Thyroid gland (tissue), 4 donors: ENCODE data around the gene HES3.

Experiments used
- POLR2A ChIP-seq, 2 donors: fragments of 450-650 bp; IDR thresholded peaks; one replicate each; pipeline ENCODE4 v1.6.1; 2017; ENCODE audit warnings: antibody characterized with exemption in 2 of 2, mild to moderate bottlenecking in 2 of 2, moderate library complexity in 1 of 2
- TF ChIP-seq, protein P1 (sequence below), 6 experiments: fragments of 200-600 bp in 3 of 6; fragments of 450-650 bp in 3 of 6; sonication (generic) in 3 of 6; IDR thresholded peaks; one replicate each; pipeline ENCODE4 v1.5.1; 2016 to 2019; ENCODE audit warnings: antibody characterized with exemption in 6 of 6, mild to moderate bottlenecking in 2 of 6, inconsistent platforms in 1 of 6, moderate library complexity in 1 of 6

DNA sequence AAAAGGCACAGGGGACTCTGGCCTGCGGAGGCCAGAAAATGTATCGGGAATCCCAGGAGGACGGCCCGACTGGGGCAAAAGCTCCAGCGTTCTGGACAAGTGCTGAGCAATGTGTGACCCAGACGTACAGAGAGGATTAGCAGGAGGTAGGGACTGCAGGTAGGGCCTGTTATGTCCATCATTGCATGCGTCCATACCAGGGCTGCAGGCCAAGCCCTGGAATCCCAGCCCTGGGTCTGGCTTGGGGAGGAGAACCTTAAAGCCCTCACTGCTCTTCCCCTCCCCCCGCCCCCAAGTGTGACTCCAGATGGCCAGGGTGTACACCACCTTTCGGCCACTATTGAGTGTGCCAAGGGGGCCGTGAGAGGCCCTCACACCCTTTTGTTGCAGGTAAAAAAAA, 36.1 kb upstream of the HES3 start:
- TF ChIP-seq, protein P1, sequence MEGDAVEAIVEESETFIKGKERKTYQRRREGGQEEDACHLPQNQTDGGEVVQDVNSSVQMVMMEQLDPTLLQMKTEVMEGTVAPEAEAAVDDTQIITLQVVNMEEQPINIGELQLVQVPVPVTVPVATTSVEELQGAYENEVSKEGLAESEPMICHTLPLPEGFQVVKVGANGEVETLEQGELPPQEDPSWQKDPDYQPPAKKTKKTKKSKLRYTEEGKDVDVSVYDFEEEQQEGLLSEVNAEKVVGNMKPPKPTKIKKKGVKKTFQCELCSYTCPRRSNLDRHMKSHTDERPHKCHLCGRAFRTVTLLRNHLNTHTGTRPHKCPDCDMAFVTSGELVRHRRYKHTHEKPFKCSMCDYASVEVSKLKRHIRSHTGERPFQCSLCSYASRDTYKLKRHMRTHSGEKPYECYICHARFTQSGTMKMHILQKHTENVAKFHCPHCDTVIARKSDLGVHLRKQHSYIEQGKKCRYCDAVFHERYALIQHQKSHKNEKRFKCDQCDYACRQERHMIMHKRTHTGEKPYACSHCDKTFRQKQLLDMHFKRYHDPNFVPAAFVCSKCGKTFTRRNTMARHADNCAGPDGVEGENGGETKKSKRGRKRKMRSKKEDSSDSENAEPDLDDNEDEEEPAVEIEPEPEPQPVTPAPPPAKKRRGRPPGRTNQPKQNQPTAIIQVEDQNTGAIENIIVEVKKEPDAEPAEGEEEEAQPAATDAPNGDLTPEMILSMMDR (IDR thresholded peaks at IDR 0.05), result no peak
- no peak for TF ChIP-seq POLR2A (IDR thresholded peaks at IDR 0.05)
